Breast epithelium (tissue), 3 donors: ENCODE data around the gene ABLIM2.

Experiments used
- CTCF ChIP-seq, 3 donors: fragments of 450-650 bp; IDR thresholded peaks; one replicate each; pipeline ENCODE4 v1.5.1; 2016 to 2017; ENCODE audit warnings: antibody characterized with exemption in 3 of 3, mild to moderate bottlenecking in 3 of 3, moderate library complexity in 3 of 3
- POLR2A ChIP-seq: fragments of 450-650 bp; IDR thresholded peaks from one replicate; pipeline ENCODE4 v1.6.1; 2016; ENCODE audit warnings: antibody characterized with exemption, mild to moderate bottlenecking, moderate library complexity

GRCh38 chr4:8063974-8064563 is 94.5 kb downstream of the ABLIM2 start:
- TF ChIP-seq CTCF (IDR thresholded peaks at IDR 0.05), result no peak
- no peak for TF ChIP-seq POLR2A
